COR-L47 (cell line): ENCODE results near the gene RIMBP2.

Source experiments
- DNase-seq: peaks from one replicate; lab custom pipeline; 2025; lab: John Stamatoyannopoulos, UW

Gene RIMBP2

DNA sequence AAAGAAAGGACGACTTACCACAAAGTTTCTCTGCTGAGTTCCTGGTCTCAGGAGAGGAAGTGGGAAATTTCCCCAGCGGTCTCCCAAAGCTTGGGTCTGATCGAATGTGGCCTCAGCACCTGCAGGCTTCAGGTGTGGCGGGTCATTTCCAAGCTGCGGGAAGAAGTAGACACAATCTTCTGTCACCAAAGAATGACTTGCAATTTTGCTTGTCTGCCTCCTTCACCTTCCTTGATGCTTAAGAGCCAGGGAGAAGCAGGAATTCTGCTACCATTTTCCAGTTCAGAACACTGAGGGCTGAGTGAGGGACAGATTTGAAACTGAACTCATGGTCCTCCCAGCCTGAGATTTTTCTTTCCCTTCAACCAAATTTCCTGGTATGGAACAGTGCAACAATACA, 87.8 kb downstream of the RIMBP2 start:
- no peak for DNase-seq

GRCh38 chr12:130627175-130627574, 88.9 kb downstream of the RIMBP2 start:
- no peak for DNase-seq

GRCh38 chr12:130626601-130627000, 89.5 kb downstream of the RIMBP2 start:
- no peak for DNase-seq

DNA sequence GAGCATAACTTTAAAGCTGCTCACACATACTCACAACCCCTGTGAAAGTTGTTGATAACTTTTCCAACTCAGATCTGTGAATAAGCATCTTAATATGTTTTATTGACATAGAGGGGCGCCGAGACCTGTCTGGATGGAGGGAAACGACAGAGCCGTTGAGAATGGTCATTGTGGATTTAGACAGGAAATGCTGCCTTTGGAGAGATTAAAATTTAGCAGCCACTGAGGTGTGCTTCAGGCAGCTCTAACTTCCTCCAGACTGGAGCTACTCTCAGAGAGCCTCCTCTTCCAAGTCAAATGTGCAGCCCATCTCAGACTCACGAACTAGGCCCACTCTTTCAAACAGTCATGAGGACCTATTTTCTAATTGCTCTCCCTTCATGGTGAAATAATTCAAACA, 90.9 kb downstream of the RIMBP2 start:
- no peak for DNase-seq

DNA sequence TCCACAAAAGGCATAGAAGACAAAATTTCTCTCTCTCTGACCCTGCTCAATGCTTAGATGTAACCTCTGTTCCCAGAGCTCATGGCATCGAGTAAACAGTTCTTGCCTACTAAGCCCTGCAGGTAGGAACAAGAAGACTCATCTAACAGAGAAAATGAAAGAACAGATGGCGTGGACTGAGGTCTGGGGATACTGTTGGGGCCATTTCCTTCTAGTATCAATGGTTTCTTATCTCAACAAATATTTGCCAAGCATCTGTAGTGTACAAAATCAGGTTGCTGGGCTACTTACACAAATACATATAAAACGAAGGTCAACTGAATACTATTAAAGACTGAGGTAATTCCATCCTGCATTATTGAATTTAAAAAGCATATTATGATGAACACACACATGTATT, 93.3 kb downstream of the RIMBP2 start:
- DNase-seq = no peak

GRCh38 chr12:130621696-130622298, 94.3 kb downstream of the RIMBP2 start:
- no peak for DNase-seq

GRCh38 chr12:130620756-130621155, 95.3 kb downstream of the RIMBP2 start:
- DNase-seq = no peak

DNA sequence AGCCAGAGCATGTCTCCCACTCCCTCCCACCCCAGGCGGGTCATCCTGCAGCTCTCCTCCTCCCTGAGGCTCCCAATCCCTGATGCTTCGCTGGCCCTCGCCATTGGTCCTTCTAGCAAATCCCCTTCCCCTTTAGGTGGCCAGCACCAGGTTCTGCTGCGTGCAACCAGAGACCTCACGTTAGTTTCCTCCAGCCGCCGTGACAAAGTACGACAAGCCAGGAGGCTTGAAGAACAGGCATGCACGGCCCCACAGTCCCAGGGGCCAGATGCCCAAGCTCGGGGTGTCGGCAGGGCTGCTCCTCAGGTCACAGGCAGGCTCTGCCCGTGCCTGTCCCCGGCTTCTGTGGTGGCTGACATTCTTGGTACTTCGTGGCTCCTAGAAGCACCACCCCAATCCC, 95.8 kb downstream of the RIMBP2 start:
- no peak for DNase-seq

DNA sequence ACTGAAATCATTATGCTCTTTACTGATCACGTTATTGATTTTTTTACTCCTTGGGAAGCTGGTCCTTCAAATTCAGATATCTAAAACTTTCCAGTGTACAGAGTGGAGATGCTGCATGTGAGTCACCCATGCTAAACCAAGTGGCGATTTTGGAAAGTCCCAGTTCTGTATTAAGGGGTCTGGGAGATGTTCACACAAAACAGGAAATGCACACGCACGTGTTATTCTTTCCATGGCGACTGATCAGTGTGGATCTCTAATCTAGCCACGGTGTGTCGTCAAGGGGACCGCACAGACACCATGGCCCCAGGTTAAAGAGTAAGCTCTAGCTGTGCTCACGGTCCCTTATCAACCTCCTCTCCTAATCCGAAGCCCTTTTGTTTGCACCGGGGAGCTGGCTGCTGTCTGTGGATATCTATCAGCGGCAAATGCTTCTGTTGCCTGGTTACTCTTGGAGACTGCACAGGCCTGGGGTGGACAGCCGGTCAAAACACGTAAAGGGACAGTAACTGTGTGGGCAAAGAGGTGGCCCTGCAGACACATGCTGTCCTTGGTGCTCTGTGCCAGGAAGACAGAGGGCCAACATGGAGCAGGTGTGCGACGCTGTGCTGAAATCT, 96.6 kb downstream of the RIMBP2 start:
- DNase-seq = no peak

- no peak for DNase-seq
Observed at GRCh38 chr12:130617219-130617618, 98.9 kb downstream of the RIMBP2 start.

DNA sequence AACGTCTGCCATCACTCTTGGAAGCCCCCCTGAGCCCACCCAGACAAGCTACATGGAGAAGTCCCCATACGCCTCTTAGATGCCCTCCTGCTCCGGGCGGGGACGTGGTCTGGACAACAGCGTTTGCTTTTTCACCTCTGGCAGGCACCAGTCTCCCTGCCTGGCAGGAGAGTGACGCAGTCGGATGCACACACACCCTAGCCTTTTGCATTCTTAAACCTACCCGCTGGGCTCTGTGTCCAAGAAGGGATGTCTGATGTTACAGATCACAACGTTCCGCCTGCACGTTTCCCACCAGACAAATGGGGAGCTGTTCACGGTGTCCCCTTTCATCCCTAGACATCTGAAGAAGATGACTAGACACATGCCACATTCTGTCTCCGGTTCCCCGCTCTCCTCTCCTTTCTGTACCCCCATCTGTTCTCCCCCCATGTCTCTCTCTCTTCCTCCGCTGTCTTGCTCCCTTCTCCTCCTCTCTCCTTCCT, 100.2 kb downstream of the RIMBP2 start:
- DNase-seq = no peak

DNA sequence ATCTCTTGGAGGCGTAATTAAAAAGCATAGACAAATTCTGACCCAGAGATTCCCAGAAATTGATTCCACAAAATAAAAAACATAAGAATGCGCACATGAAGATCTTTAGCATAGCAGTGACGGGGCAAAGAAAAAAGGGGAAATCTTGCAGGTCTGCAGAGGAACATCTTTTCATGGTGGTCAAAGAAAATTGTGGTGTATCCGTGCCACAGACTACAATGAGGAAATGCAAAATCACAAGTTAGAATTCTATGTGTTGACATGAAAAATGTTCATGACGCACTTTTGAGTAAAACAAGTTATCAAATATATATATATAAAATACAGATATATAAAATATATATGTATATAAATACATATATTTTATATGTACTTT, 101.6 kb downstream of the RIMBP2 start:
- DNase-seq = no peak

GRCh38 chr12:130613831-130614529, 102.1 kb downstream of the RIMBP2 start:
- no peak for DNase-seq

GRCh38 chr12:130613131-130613530, 103.0 kb downstream of the RIMBP2 start:
- no peak for DNase-seq

DNA sequence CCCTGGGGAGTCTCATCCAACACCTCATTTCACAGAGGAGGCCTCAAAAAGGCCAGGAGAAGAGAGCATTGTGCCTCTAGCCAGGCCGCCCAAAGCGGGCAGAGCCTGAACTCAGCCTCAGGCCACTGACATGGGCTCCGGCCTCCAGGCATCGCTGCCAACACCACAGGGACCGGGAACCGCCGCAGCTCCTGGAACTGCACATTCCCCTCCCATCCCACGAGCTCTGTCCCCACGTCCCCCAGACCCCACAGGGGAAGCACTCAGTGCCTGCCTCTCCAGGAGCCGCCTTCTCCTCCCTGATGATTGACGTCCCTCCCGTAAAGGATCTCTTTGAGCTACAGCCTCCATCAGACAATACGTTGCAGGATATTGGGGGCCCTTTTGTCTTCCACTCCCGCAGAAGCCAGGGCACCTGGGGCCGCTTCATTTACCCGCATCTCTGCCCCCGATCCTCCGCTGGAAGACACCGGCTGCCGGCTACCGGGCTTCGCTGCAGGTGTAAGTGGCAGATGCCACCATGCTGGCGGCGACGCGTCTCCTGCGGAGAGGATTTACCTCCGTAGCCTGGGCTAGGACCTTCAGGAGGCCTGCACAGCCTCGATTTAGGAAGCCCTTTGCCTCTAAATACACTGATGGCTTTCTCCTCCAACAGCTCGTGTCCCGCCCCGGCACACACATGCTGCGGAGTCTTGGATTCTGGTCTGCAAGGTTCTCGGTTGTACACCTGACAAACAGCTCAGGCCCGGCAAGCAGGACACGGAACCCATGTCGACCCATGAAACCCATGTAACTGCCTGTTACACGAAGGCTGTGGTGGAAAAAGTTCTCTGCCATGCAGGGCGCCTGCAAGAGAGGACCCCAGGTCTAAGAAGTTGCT, 104.8 kb downstream of the RIMBP2 start:
- DNase-seq = no peak

- DNase-seq = no peak
Observed at GRCh38 chr12:130609966-130610365, 106.1 kb downstream of the RIMBP2 start.

GRCh38 chr12:130608831-130609230, 107.3 kb downstream of the RIMBP2 start:
- DNase-seq = no peak

- DNase-seq = no peak
Observed at GRCh38 chr12:130608132-130608531, 108.0 kb downstream of the RIMBP2 start.

GRCh38 chr12:130606231-130606630, 109.9 kb downstream of the RIMBP2 start:
- no peak for DNase-seq

- DNase-seq = no peak
Observed at GRCh38 chr12:130603396-130603965, 112.6 kb downstream of the RIMBP2 start.

DNA sequence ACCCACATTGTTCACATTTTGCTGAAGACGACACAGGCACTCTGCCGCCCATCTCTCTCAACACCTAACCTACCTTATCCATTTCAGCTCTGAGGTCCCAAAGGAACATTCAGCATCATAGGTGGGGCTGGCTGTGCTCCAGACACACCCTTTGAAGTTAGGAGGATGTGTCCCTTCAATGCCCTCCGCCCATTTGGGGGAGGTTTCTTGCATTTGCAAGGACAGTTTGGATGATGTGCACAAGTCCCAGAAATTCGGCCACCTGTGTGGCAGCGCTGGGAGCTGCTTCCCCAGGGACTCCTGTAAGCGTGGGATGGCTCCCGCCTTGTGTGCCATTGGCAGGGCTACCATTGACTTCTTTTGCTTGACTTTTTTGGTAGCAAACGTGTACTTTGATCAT, 113.8 kb downstream of the RIMBP2 start:
- DNase-seq = no peak

DNA sequence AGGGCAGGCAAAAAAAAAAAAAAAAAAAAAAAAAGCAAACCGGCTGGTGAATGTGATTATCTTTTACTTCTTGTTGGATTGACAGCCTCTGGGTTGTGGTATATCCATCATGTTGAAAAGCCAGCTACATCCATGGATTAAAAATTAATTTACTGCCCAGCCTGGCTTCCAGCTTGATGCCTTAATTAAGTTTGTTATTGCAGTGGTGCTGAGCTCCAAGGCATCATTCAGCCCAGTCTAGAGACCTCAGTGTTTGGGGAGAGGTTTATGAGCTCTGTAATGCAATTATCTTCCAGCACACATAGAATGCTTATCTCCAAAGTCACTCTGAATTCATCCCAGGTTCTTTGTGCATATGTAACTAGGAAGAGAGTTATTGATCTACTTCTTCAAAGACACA, 114.8 kb downstream of the RIMBP2 start:
- DNase-seq = no peak
